GM03348 (cell line): ENCODE measurements around the gene CAPN11.
"Not testable (repeated sequence)": the region's sequence is repeated elsewhere in the genome, so short reads cannot be mapped to it uniquely, and the experiment has no call there.

Experiments used
- DNase-seq: peaks from one replicate; pipeline ENCODE4 v3.0.0; 2012; ENCODE audit warnings: low spot score

Gene CAPN11

GRCh38 chr6:44131892-44132291, 26.7 kb upstream of the CAPN11 start:
- DNase-seq: no peak

- DNase-seq: no peak
Measured at GRCh38 chr6:44132476-44132875, 26.1 kb upstream of the CAPN11 start.

GRCh38 chr6:44133003-44133931, 25.4 kb upstream of the CAPN11 start:
- DNase-seq: peak; percentile 75

- no peak for DNase-seq
Measured at GRCh38 chr6:44133981-44134711, 24.5 kb upstream of the CAPN11 start.

- DNase-seq: no peak
Measured at GRCh38 chr6:44135173-44135758, 23.4 kb upstream of the CAPN11 start.

DNA sequence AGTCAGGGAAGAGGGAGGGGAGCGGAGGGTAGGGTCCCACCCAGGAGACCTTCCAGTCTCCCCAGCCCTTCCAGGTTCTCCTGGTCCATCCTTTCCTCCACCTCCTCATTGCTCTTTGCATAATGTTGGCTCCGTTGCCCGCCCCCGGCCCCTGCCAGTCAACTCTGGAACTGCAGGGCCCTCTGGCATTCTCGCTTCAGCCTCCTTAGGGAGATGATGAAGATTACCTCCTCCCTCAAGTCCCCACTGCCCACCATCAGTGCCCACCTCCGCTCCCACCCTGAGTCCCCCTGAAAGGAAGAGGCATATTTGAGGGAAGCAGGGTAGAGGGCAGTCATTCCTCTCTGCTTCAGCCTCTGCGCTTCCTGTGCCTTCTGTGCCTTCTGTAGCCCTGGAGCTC, 22.7 kb upstream of the CAPN11 start:
- no peak for DNase-seq

DNA sequence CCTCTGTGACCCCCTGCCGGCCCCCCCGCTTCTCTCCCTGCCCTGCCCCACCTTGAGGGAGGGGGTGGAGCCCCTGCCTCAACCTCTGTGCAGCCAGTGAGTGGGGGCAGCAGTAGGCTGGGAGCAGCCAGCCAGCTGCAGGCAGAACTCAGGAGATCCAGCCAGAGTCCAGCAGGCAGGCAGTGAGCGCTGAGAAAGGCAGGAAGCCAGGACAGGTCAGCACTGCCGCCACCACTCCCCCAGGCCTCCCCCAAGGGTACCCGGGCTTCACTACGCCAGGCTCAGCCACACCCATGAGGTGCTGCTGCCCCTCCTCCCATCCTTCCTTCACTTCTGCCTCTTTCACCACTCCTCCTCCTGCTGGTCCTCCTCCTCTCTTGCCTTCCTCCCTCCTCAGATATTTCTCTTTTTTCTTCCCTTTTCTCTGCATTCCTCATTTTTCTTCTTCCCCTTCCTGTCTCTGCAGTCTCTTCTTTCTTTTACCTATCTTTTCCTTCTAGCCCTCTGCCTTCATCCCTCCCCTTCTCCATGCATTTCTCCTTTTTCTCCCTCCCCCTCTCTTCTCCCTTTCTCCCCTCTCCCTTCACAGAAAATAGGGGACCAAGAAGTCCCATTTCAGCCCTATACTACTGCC, 19.8 kb upstream of the CAPN11 start:
- no peak for DNase-seq

DNA sequence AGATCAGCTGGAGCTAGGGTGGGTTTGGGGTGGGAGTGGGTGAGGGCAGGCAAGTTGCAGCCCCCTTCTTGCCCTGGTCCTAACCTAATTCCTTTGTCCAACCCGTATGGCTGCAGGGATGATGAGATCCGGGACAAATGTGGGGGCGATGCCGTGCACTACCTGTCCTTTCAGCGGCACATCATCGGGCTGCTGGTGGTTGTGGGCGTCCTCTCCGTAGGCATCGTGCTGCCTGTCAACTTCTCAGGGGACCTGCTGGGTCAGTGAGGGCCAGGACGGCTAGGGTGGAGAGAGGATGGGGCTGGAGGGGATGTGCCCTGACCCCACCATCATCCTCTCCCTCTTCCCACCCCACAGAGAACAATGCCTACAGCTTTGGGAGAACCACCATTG, 19.3 kb upstream of the CAPN11 start:
- DNase-seq: no peak

DNA sequence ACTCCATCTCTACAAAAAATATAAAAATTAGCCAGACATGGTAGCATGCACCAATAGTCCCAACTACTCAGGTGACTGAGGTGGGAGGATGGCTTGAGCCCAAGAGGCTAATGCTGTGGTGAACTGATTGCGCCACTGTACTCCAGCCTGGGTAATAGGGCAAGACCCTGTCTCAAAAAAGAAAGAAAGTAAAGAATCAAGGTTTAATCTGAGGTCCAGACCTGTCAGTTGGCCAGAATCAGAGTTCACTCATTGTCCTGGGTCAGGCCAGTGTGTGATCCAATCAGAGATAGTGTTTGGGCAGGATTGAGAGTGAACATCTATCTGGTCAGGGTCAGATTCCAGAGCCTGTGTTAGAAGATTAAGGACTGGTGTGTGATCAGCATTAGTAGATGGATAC, 15.8 kb upstream of the CAPN11 start:
- DNase-seq: no peak

- DNase-seq: no peak
Measured at GRCh38 chr6:44143731-44144130, 14.9 kb upstream of the CAPN11 start.

GRCh38 chr6:44144536-44144935, 14.1 kb upstream of the CAPN11 start:
- DNase-seq: not testable (repeated sequence)

- no peak for DNase-seq
Measured at GRCh38 chr6:44145839-44146238, 12.8 kb upstream of the CAPN11 start.

DNA sequence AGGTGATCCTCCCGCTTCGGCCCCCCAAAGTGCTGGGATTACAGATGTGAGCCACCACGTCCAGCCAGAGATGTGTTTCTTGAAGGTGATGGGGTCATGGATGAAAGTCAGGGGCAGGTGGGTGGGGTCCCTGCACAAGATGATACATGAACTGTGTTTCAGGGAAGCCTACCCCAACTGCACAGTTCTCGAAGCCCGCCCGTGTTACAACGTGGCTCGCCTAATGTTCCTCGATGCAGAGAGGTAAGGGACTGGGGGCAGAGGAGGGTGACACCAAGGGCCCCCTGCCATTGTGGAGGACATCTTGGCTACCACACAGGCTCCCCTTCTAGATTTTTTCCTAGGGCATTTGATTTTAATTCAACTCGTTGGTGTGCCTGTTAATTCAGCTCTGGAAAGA, 11.9 kb upstream of the CAPN11 start:
- no peak for DNase-seq

GRCh38 chr6:44147256-44147655, 11.4 kb upstream of the CAPN11 start:
- DNase-seq: no peak

DNA sequence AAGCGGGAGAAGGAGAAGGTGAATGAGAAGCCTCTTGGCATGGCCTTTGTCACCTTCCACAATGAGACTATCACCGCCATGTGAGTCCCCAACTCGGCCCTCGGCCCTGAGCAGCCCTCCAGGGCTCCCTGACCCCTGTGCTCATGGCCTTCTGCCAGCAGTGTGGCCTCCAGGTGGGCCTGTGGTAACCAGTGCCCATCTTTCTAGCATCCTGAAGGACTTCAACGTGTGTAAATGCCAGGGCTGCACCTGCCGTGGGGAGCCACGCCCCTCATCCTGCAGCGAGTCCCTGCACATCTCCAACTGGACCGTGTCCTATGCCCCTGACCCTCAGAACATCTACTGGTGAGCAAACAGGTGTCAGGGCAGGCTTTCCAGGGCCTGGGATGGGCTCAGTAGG, 10.3 kb upstream of the CAPN11 start:
- no peak for DNase-seq

DNA sequence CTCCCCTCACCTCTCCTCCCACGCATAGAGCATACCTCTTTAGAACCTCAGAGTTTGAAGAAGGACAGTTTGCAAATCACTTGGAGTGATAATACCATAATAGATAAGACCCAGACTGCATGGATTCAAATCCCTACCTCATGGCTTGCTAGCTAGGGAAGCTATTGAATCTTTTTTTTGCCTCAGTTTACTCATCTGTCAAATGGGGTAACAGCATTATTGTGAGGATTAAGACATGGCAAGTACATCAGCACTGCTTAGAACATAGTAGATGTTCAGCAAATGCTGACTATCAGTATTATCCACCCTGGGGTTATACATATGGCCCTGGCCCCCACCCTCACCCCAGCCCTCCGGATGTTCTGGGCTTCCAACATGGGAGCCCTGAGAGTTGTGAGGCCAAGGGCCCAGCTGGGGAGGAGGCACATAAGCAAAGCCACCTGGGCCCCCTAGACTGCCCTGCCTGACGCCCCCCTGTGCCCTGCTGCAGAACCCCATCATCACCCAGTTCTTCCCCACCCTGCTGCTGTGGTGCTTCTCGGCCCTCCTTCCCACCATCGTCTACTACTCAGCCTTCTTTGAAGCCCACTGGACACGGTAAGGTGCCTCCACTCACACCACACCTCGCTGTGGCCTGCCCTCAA, 9.1 kb upstream of the CAPN11 start:
- no peak for DNase-seq

- DNase-seq: no peak
Measured at GRCh38 chr6:44150317-44150917, 8.2 kb upstream of the CAPN11 start.

- DNase-seq: peak; percentile 93
Measured at GRCh38 chr6:44151348-44152108, 7.1 kb upstream of the CAPN11 start.

- no peak for DNase-seq
Measured at GRCh38 chr6:44152109-44152461, 6.5 kb upstream of the CAPN11 start.

DNA sequence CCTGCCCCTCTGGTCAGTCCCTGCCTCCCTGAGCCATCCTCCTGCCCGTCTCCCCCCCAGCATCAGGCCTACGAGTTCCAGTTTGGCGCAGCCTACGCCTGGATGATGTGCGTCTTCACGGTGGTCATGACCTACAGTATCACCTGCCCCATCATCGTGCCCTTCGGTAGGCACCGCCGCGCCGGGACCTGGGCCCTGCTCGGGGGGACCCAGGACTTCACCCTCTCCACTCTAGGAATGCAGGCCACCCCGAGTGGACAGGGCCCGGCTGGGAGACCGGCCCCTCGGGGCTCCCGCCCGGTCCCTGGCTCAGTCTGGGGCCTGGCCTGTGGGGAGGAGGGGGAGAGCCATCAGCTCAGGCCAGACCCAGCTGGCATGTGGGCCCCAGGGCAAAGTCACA, 6.1 kb upstream of the CAPN11 start:
- DNase-seq: no peak

- DNase-seq: no peak
Measured at GRCh38 chr6:44154067-44154466, 4.6 kb upstream of the CAPN11 start.
